Measurements from ENCODE around the gene CELF5.
"Not testable (repeated sequence)": the region's sequence is repeated elsewhere in the genome, so short reads cannot be mapped to it uniquely, and the experiment has no call there.

Gene CELF5

DNA sequence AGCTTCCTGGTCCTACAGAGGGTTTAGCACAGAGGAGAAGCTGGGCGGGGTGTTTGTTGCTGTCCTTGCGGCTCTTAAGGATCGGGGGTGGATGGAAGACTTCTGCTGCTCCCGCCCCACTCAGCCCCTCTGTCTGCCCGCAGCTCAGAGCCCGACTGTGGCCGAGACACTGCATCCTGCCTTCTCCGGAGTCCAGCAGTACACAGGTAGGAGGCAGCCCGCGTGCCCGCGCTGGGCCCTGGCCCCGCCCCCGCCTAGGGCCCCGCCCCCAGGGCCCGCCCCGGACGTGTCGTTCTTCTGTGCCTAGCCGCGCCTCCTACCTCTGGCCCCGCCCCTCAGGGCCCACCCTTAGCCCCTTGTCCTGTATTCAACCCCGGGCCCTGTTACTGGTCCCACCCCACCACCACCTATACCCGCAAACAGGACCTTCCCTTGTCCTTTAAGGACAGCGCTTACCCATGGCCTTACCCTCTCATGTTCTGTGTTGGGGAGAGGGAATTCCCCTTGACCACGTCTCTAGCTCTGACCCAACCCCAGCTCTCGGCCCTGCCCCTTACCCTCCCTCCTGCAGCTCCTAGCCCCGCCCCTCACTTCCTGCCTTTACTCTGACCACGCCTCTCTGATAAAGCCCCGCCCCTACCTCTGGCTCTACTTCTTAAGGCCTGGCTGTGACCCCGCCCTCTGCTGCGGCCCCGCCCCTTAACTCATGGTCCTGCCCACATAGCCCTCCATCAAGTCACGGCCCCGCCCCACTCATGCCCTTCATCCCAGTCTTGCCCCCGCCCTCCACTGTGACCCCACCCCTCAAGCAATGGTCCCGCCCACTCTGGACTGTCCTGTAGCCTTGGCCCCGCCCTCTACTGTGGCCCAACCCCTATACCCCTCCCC is 60.5 kb downstream of the CELF5 start:
- no peak overlapping the region for H3K4me3 ChIP-seq (ENCODE audit: low read depth, low read length)

GRCh38 chr19:3285647-3286176 is 61.3 kb downstream of the CELF5 start:
- TF ChIP-seq, protein P1, sequence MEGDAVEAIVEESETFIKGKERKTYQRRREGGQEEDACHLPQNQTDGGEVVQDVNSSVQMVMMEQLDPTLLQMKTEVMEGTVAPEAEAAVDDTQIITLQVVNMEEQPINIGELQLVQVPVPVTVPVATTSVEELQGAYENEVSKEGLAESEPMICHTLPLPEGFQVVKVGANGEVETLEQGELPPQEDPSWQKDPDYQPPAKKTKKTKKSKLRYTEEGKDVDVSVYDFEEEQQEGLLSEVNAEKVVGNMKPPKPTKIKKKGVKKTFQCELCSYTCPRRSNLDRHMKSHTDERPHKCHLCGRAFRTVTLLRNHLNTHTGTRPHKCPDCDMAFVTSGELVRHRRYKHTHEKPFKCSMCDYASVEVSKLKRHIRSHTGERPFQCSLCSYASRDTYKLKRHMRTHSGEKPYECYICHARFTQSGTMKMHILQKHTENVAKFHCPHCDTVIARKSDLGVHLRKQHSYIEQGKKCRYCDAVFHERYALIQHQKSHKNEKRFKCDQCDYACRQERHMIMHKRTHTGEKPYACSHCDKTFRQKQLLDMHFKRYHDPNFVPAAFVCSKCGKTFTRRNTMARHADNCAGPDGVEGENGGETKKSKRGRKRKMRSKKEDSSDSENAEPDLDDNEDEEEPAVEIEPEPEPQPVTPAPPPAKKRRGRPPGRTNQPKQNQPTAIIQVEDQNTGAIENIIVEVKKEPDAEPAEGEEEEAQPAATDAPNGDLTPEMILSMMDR (IDR thresholded peaks at IDR 0.05; ENCODE audit: low read depth, low read length) = no peak

More for the DNA sequence above, 60.5 kb downstream of the CELF5 start:
- TF ChIP-seq, protein P1 (IDR thresholded peaks at IDR 0.05; ENCODE audit: low read depth, low read length) = no peak

GRCh38 chr19:3287814-3288213 is 63.4 kb downstream of the CELF5 start:
- TF ChIP-seq, protein P1 (IDR thresholded peaks at IDR 0.05; ENCODE audit: low read depth, low read length) = no peak
- H3K4me3 ChIP-seq (ENCODE audit: low read depth, low read length) = no peak overlapping the region

More at GRCh38 chr19:3285647-3286176, 61.3 kb downstream of the CELF5 start:
- no peak overlapping the region for H3K4me3 ChIP-seq (ENCODE audit: low read depth, low read length)

DNA sequence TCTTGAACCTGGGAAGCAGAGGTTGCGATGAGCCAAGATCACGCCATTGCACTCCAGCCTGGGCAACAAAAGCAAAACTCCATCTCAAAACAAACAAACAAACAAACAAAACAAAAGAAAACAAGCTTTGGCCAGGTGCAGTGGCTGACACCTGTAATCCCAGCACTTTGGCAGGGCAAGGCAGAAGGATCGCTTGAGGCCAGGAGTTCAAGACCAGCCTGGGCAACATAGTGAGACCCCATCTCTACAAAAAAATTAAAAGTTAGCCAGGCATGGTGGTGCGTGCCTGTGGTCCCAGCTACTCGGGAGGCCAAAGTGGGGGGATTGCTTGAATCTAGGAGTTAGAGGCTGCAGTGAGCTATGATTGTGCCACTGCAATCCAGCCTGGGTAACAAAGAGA is 64.0 kb downstream of the CELF5 start:
- not testable (repeated sequence) for H3K4me3 ChIP-seq (ENCODE audit: low read depth, low read length)

GRCh38 chr19:3289971-3290569 is 65.6 kb downstream of the CELF5 start:
- H3K4me3 ChIP-seq (ENCODE audit: low read depth, low read length) = no peak overlapping the region
- TF ChIP-seq, protein P1 (IDR thresholded peaks at IDR 0.05; ENCODE audit: low read depth, low read length) = no peak

DNA sequence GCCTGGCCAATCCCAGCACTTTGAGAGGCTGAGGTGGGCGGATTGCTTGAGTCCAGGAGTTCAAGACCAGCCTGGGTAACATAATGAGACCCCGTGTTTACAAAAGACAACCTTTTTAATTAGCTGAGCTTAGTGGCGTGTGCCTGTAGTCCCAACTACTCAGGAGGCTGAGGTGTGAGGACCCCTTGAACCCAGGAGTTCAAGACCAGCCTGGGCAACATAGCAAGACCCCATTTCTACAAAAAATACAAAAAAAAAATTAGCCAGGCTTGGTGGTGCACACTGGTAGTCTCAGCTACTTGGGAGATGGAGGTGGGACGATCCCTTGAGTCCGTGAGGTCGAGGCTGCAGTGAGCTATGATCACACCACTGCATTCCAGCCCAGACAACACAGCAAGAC is 66.4 kb downstream of the CELF5 start:
- not testable (repeated sequence) for H3K4me3 ChIP-seq (ENCODE audit: low read depth, low read length)

GRCh38 chr19:3291644-3292043 is 67.2 kb downstream of the CELF5 start:
- TF ChIP-seq, protein P1 (IDR thresholded peaks at IDR 0.05; ENCODE audit: low read depth, low read length) = no peak
- H3K4me3 ChIP-seq (ENCODE audit: low read depth, low read length) = no peak overlapping the region

- no peak overlapping the region for H3K4me3 ChIP-seq (ENCODE audit: low read depth, low read length)
- TF ChIP-seq, protein P1 (IDR thresholded peaks at IDR 0.05; ENCODE audit: low read depth, low read length) = no peak
Observed at GRCh38 chr19:3292958-3293529, 68.6 kb downstream of the CELF5 start.

All from WI38 (cell line).